HEK293 (cell line): ENCODE measurements around the gene PSG2.
"Not testable (repeated sequence)": the region's sequence is repeated elsewhere in the genome, so short reads cannot be mapped to it uniquely, and the experiment has no call there.

Experiments
- CTCF ChIA-PET: fragments of 350-600 bp; formaldehyde crosslinking; extraction: SDS; loops from one replicate; lab custom pipeline; 2021; ENCODE audit warnings: antibody characterized with exemption; lab: Yijun Ruan, JAX
- POLR2A ChIA-PET: fragments of 300-600 bp; formaldehyde crosslinking; extraction: SDS; loops from one replicate; lab custom pipeline; 2020; ENCODE audit warnings: antibody characterized with exemption, inconsistent platforms; lab: Yijun Ruan, JAX
- H3K27ac ChIP-seq: fragments of 200-500 bp; sonication (Bioruptor generic); 2 replicates; pipeline ENCODE4 v1.5.1; 2014; ENCODE audit warnings: low read depth, low read length, control low read depth, inconsistent platforms; ENCODE audit errors: extremely low read depth
- H3K36me3 ChIP-seq, 2 experiments: fragments of 200-500 bp in 1 of 2; sonication (Bioruptor generic) in 1 of 2; 1 replicate in 1 of 2; 2 replicates in 1 of 2; pipeline ENCODE4 v1.5.1; 2014 to 2017; ENCODE audit warnings: inconsistent platforms in 2 of 2, low read length in 2 of 2; ENCODE audit not compliant: control insufficient read depth in 2 of 2, insufficient read depth in 1 of 2
- H3K4me1 ChIP-seq: fragments of 200-500 bp; sonication (Bioruptor generic); 2 replicates; pipeline ENCODE4 v1.5.1; 2014; ENCODE audit warnings: mild to moderate bottlenecking, low read length, inconsistent platforms; ENCODE audit not compliant: control insufficient read depth, insufficient read depth
- H3K4me3 ChIP-seq: 2 replicates; pipeline ENCODE4 v1.5.1; 2011; ENCODE audit warnings: low read depth, mild to moderate bottlenecking, control low read depth, low read length, moderate library complexity
- H3K9me3 ChIP-seq: fragments of 200-500 bp; sonication (Bioruptor generic); 2 replicates; pipeline ENCODE4 v1.5.1; 2014; ENCODE audit warnings: low read depth, low read length, inconsistent platforms; ENCODE audit not compliant: control insufficient read depth, insufficient read depth
- CTCF ChIP-seq: fragments of 450-650 bp; formaldehyde crosslinking; IDR thresholded peaks from 2 replicates; pipeline ENCODE4 v1.5.1; 2016; ENCODE audit warnings: missing biosample characterization, missing genetic modification characterization
- SCRT2 ChIP-seq: fragments of 450-650 bp; formaldehyde crosslinking; IDR thresholded peaks from 2 replicates; pipeline ENCODE4 v1.5.1; 2016; ENCODE audit warnings: missing biosample characterization, missing genetic modification characterization
- ZNF311 ChIP-seq: fragments of 450-650 bp; formaldehyde crosslinking; IDR thresholded peaks from 2 replicates; pipeline ENCODE4 v1.5.1; 2017; ENCODE audit warnings: missing biosample characterization, missing genetic modification characterization, borderline replicate concordance
- ZNF391 ChIP-seq: fragments of 450-650 bp; formaldehyde crosslinking; IDR thresholded peaks from 2 replicates; pipeline ENCODE4 v1.5.1; 2016; ENCODE audit warnings: low read depth, missing biosample characterization, missing genetic modification characterization, borderline replicate concordance
- ZNF560 ChIP-seq: fragments of 450-650 bp; formaldehyde crosslinking; IDR thresholded peaks from 2 replicates; pipeline ENCODE4 v1.5.1; 2017; ENCODE audit warnings: missing biosample characterization, missing genetic modification characterization, borderline replicate concordance

Gene PSG2

GRCh38 chr19:43059482-43059881, 23.0 kb downstream of the PSG2 start:
- H3K4me1 ChIP-seq, H3K4me3 ChIP-seq, POLR2A ChIA-PET, H3K9me3 ChIP-seq, H3K27ac ChIP-seq, H3K36me3 ChIP-seq: not testable (repeated sequence)
- CTCF ChIA-PET: interaction anchor here (0.9 kb wide), 1 partner anchor 14 kb away, joined by 4 read pairs; no protein-coding TSS in a partner anchor

- POLR2A ChIA-PET, H3K9me3 ChIP-seq, CTCF ChIA-PET, H3K4me3 ChIP-seq, H3K4me1 ChIP-seq, H3K27ac ChIP-seq, H3K36me3 ChIP-seq: not testable (repeated sequence)
These were observed 24.1 kb downstream of the PSG2 start for GRCh38 chr19:43058440-43058839.

DNA sequence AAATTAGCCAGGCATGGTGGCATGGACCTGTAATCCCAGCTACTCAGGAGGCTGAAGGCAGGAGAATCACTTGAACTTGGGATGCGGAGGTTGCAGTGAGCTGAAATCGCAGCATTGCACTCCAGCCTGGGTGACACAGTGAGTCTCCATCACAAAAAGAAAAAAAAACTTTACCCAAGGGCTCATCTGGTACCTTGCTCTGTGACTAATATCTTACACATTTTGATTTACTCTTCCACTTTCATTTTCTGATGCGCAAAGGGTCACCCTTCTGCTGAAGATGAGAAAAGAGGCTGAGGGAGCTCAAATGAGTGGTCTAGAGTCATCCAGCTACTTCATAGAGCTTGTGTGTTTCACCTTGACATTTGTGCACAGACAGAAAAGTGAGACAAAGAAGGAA, 34.5 kb downstream of the PSG2 start:
- H3K27ac ChIP-seq, H3K9me3 ChIP-seq, POLR2A ChIA-PET, H3K36me3 ChIP-seq, H3K4me3 ChIP-seq, H3K4me1 ChIP-seq: not testable (repeated sequence)
- CTCF ChIA-PET: interaction anchor here (0.6 kb wide), 2 partner anchors 10 to 37 kb away, joined by 3 read pairs; no protein-coding TSS in a partner anchor

DNA sequence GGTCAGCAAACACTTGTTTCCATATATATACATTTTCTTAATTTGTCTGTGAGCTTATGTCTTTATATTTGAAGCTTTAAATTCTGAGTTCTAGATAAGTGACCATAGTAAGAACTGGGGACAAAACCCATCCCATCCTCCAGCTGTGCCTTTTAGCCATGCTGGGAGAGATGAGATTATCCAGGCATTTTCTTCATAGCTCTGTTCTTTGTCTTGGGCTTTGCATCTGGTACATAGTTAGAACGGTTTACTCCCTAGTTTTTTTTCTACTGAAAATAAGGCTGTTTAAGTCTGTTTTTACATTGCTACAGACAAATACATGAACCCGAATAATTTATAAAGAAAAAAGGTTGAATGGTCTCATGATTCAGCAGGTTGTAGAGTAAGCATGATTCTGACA, 35.9 kb downstream of the PSG2 start:
- CTCF ChIA-PET: interaction anchor here (1.4 kb wide), 1 partner anchor 286 kb away, joined by 8 read pairs; no protein-coding TSS in a partner anchor
- H3K4me3 ChIP-seq, POLR2A ChIA-PET, H3K9me3 ChIP-seq, H3K4me1 ChIP-seq, H3K27ac ChIP-seq, H3K36me3 ChIP-seq: not testable (repeated sequence)

- H3K9me3 ChIP-seq, H3K4me3 ChIP-seq, H3K4me1 ChIP-seq, POLR2A ChIA-PET, H3K36me3 ChIP-seq, H3K27ac ChIP-seq: not testable (repeated sequence)
- CTCF ChIA-PET: interaction anchor here (1.2 kb wide), 1 partner anchor 12 kb away, joined by 6 read pairs; no protein-coding TSS in a partner anchor
These were observed 38.9 kb downstream of the PSG2 start for GRCh38 chr19:43043492-43044180.

- not testable (repeated sequence) for H3K27ac ChIP-seq, H3K36me3 ChIP-seq, H3K4me3 ChIP-seq
- TF ChIP-seq SCRT2 (tag by site-specific recombination): peak; percentile 44; the same call in 1 of the 2 replicates
- TF ChIP-seq, all 188 proteins: peak for 1; not testable (repeated sequence) for 187
- POLR2A ChIA-PET, H3K9me3 ChIP-seq, H3K4me1 ChIP-seq: not testable (repeated sequence)
- CTCF ChIA-PET: interaction anchor here (0.8 to 1.8 kb wide), 5 partner anchors 13 to 291 kb away, joined by 3 to 6 read pairs (median 4); no protein-coding TSS in a partner anchor
These were observed 50.9 kb downstream of the PSG2 start for GRCh38 chr19:43031645-43032044.

DNA sequence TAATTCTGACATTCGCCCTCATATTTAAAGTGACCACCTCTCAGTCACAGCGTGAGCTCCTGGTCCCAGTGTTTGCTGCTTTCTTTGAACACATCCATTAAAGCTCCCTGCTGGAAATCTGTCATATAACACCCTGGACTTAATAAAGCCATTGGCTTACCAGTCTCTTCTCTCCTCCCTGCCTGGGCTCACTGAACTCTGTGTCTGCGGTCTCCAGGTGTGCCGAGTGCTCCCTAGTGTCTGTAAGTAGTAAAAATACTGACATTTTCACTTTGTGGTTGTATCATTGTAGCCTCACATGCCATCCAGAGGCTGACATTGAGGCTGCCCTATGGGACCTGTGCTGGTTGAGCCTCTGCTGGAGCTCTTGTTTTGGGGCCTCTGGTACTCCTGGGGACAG, 53.6 kb downstream of the PSG2 start:
- H3K36me3 ChIP-seq: no peaks in the 10 kb centered on the region
- POLR2A ChIA-PET: no interaction called here

GRCh38 chr19:43027985-43028384, 54.5 kb downstream of the PSG2 start:
- H3K4me3 ChIP-seq, H3K9me3 ChIP-seq, H3K4me1 ChIP-seq, H3K27ac ChIP-seq, POLR2A ChIA-PET, H3K36me3 ChIP-seq: not testable (repeated sequence)
- CTCF ChIA-PET: interaction anchor here (0.6 to 2.6 kb wide), 8 partner anchors 8 to 1122 kb away, joined by 3 to 15 read pairs (median 4); no protein-coding TSS in a partner anchor

More for the DNA sequence above, 53.6 kb downstream of the PSG2 start:
- H3K27ac ChIP-seq: no peak overlapping the region
- H3K9me3 ChIP-seq: no peaks in the 10 kb centered on the region
- no peak overlapping the region for H3K4me3 ChIP-seq
- H3K4me1 ChIP-seq: no peaks in the 10 kb centered on the region
- TF ChIP-seq CTCF (tag by site-specific recombination) (0 out of 2 replicates have a peak, but pooled peaks have one; percentile 10), ZNF560 (tag by site-specific recombination) (no peak), ZNF391 (tag by site-specific recombination) (no peak), ZNF311 (tag by site-specific recombination) (no peak)
- CTCF ChIA-PET: interaction anchor here (0.7 to 2.6 kb wide), 7 partner anchors 8 to 304 kb away, joined by 3 to 15 read pairs (median 4); no protein-coding TSS in a partner anchor

DNA sequence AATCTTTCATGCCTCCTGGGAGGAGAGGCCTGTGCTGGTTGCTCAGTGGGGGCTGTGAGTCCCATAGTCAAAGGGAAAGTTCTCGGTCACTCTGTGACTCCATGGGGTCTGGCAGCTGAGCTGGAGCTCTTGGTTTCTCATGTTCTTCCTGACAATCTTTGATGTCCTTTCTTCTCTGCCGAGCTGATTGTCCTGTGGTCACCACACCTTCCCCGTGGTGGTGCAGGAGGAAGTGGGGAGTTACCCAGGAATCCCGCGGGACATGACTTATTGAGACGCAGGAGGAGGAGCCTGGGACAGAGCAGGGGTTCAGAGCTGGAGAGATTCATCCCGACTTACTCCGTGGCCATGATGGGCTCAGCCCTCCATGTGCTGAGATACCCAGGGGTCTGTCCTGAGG, 55.4 kb downstream of the PSG2 start:
- H3K27ac ChIP-seq, H3K9me3 ChIP-seq, POLR2A ChIA-PET, H3K4me3 ChIP-seq, H3K4me1 ChIP-seq, H3K36me3 ChIP-seq: not testable (repeated sequence)
- CTCF ChIA-PET: interaction anchor here (0.6 to 2.6 kb wide), 5 partner anchors 9 to 324 kb away, joined by 3 to 15 read pairs (median 5); no protein-coding TSS in a partner anchor
